H1 (cell line): ENCODE data around the gene TPST2. TPM values are rescaled to one million over a fixed set of nuclear protein-coding genes. Genes with fewer than 3 reads are reported as not detected.

ENCODE experiments used
- CTCF ChIA-PET: fragments of 300-600 bp; sonication (Branson Sonifier 250); formaldehyde crosslinking; loops from one replicate; lab custom pipeline; 2021; ENCODE audit not compliant: partially characterized antibody; lab: Charles Lee
- POLR2A ChIA-PET: fragments of 300-600 bp; sonication (Branson Sonifier 250); formaldehyde crosslinking; loops from one replicate; lab custom pipeline; 2021; ENCODE audit warnings: inconsistent platforms; ENCODE audit not compliant: partially characterized antibody; lab: Charles Lee
- DNase-seq, 2 experiments: peaks; one replicate each; pipeline versions ENCODE4 v3.0.0 to v3.0.0-alpha.2; 2010 to 2022; ENCODE audit warnings: low spot score in 2 of 2, low read depth in 1 of 2, mixed read lengths in 1 of 2
- FAIRE-seq: peaks from 2 replicates; lab custom pipeline; 2011; peaks lifted over from hg19 to GRCh38; lab: Jason Lieb, UNC
- H2AFZ ChIP-seq: 2 replicates; pipeline ENCODE4 v1.8.1; 2012; ENCODE audit warnings: low read length, inconsistent platforms
- H2AK5ac ChIP-seq: 2 replicates; pipeline ENCODE4 v1.6.1; 2013; ENCODE audit warnings: low read depth, low read length
- H2BK120ac ChIP-seq: replicated peaks from 2 replicates; pipeline ENCODE3; 2013; ENCODE audit warnings: low read depth, low read length, inconsistent platforms
- H2BK12ac ChIP-seq: 2 replicates; pipeline ENCODE4 v1.6.1; 2013; ENCODE audit warnings: low read depth, low read length
- H2BK15ac ChIP-seq: 2 replicates; pipeline ENCODE4 v1.6.1; 2013; ENCODE audit warnings: low read length
- H2BK20ac ChIP-seq: 2 replicates; pipeline ENCODE4 v1.6.1; 2013; ENCODE audit warnings: low read length
- H2BK5ac ChIP-seq: 2 replicates; pipeline ENCODE4 v1.6.1; 2013; ENCODE audit warnings: low read depth, low read length
- H3K14ac ChIP-seq: 2 replicates; pipeline ENCODE4 v1.6.1; 2013; ENCODE audit warnings: inconsistent platforms; ENCODE audit not compliant: insufficient read length
- H3K18ac ChIP-seq: 2 replicates; pipeline ENCODE4 v1.6.1; 2013; ENCODE audit warnings: low read length; ENCODE audit errors: extremely low read depth
- H3K23ac ChIP-seq: 2 replicates; pipeline ENCODE4 v1.6.1; 2013; ENCODE audit warnings: inconsistent platforms; ENCODE audit not compliant: insufficient read length
- H3K23me2 ChIP-seq: 2 replicates; pipeline ENCODE4 v1.6.1; 2013; ENCODE audit warnings: low read depth, low read length
- H3K27ac ChIP-seq: 2 replicates; pipeline ENCODE4 v1.6.1; 2011; ENCODE audit warnings: low read depth, low read length, inconsistent platforms
- H3K27me3 ChIP-seq, 4 experiments: replicated peaks in 1 of 4; 1 replicate in 1 of 4; 2 replicates in 3 of 4; pipeline versions ENCODE4 v1.6.1 to v1.8.1; 2011 to 2013; ENCODE audit warnings: low read length in 3 of 4, mild to moderate bottlenecking in 3 of 4, inconsistent platforms in 2 of 4, mixed read lengths in 2 of 4, moderate library complexity in 1 of 4; ENCODE audit not compliant: control insufficient read depth in 3 of 4, insufficient read depth in 3 of 4; ENCODE audit errors: extremely low read depth in 1 of 4
- H3K36me3 ChIP-seq, 4 experiments: 2 replicates each; pipeline versions ENCODE4 v1.6.1 to v1.8.1; 2011 to 2013; ENCODE audit warnings: mild to moderate bottlenecking in 4 of 4, low read length in 3 of 4, moderate library complexity in 2 of 4, control low read depth in 1 of 4, inconsistent platforms in 1 of 4; ENCODE audit not compliant: insufficient read depth in 4 of 4, control insufficient read depth in 2 of 4
- H3K4ac ChIP-seq: replicated peaks from 2 replicates; pipeline ENCODE3; 2013; ENCODE audit warnings: low read length, low read depth, mixed read lengths, inconsistent platforms; ENCODE audit not compliant: insufficient read length
- H3K4me1 ChIP-seq, 4 experiments: replicated peaks in 1 of 4; 1 replicate in 1 of 4; 2 replicates in 3 of 4; pipeline versions ENCODE4 v1.6.1 to v1.8.1; 2011 to 2013; ENCODE audit warnings: low read length in 3 of 4, inconsistent platforms in 2 of 4, mixed read lengths in 1 of 4; ENCODE audit not compliant: insufficient read depth in 4 of 4, control insufficient read depth in 3 of 4
- H3K4me2 ChIP-seq, 2 experiments: 2 replicates each; pipeline versions ENCODE4 v1.6.1 to v1.8.1; 2011 to 2013; ENCODE audit warnings: low read depth in 2 of 2, low read length in 2 of 2, control low read depth in 1 of 2, inconsistent platforms in 1 of 2, mild to moderate bottlenecking in 1 of 2; ENCODE audit not compliant: insufficient read depth in 1 of 2
- H3K4me3 ChIP-seq, 4 experiments: fragments of 200-600, 300-600 bp in 1 of 4; sonication (generic), shearing (Covaris generic), sonication (Bioruptor Twin) in 1 of 4; 2 replicates each; pipeline versions ENCODE4 v1.5.1 to v1.8.1; 2011 to 2016; ENCODE audit warnings: low read length in 4 of 4, low read depth in 3 of 4, control low read depth in 2 of 4, inconsistent platforms in 2 of 4, mild to moderate bottlenecking in 2 of 4, mixed read lengths in 1 of 4, moderate library complexity in 1 of 4; ENCODE audit not compliant: insufficient read depth in 2 of 4; ENCODE audit errors: extremely low read depth in 1 of 4
- H3K56ac ChIP-seq: replicated peaks from 2 replicates; pipeline ENCODE3; 2013; ENCODE audit warnings: low read depth, mild to moderate bottlenecking, mixed read lengths, low read length, inconsistent platforms; ENCODE audit not compliant: insufficient read length
- H3K79me1 ChIP-seq: 2 replicates; pipeline ENCODE4 v1.6.1; 2013; ENCODE audit warnings: low read depth, low read length, control low read depth
- H3K79me2 ChIP-seq, 2 experiments: 2 replicates each; pipeline versions ENCODE4 v1.6.1 to v1.8.1; 2012 to 2013; ENCODE audit warnings: low read length in 2 of 2, mild to moderate bottlenecking in 2 of 2, inconsistent platforms in 1 of 2; ENCODE audit not compliant: insufficient read depth in 2 of 2, control insufficient read depth in 1 of 2
- H3K9ac ChIP-seq, 4 experiments: replicated peaks in 1 of 4; 1 replicate in 1 of 4; 2 replicates in 3 of 4; pipeline versions ENCODE4 v1.6.1 to v1.8.1; 2011 to 2013; ENCODE audit warnings: low read depth in 3 of 4, low read length in 3 of 4, control low read depth in 2 of 4, mild to moderate bottlenecking in 2 of 4, moderate library complexity in 2 of 4, inconsistent platforms in 1 of 4; ENCODE audit errors: extremely low read depth in 1 of 4
- H3K9me3 ChIP-seq, 2 experiments: 2 replicates each; pipeline versions ENCODE4 v1.6.1 to v1.8.1; 2012 to 2013; ENCODE audit warnings: mild to moderate bottlenecking in 2 of 2, moderate library complexity in 2 of 2, control low read depth in 1 of 2, inconsistent platforms in 1 of 2, low read depth in 1 of 2, low read length in 1 of 2, mixed read lengths in 1 of 2; ENCODE audit not compliant: insufficient read depth in 2 of 2
- H4K20me1 ChIP-seq, 2 experiments: replicated peaks in 1 of 2; 2 replicates each; pipeline versions ENCODE3 to v1.8.1; 2011 to 2013; ENCODE audit warnings: inconsistent platforms in 2 of 2, low read length in 2 of 2, mild to moderate bottlenecking in 1 of 2; ENCODE audit not compliant: insufficient read depth in 2 of 2, control insufficient read depth in 1 of 2
- H4K5ac ChIP-seq: 2 replicates; pipeline ENCODE4 v1.6.1; 2013; ENCODE audit warnings: low read length, low read depth, mixed read lengths, inconsistent platforms; ENCODE audit not compliant: insufficient read length
- H4K8ac ChIP-seq: 2 replicates; pipeline ENCODE4 v1.8.0; 2013; ENCODE audit warnings: mild to moderate bottlenecking, moderate library complexity, low read length, inconsistent platforms; ENCODE audit not compliant: insufficient read depth; ENCODE audit errors: extremely low read depth
- H4K91ac ChIP-seq: replicated peaks from 2 replicates; pipeline ENCODE3; 2013; ENCODE audit warnings: low read length, mixed read lengths, inconsistent platforms; ENCODE audit not compliant: insufficient read length
- CTCF ChIP-seq, 3 experiments: IDR thresholded peaks; 1 replicate in 2 of 3; 2 replicates in 1 of 3; pipeline versions ENCODE4 v1.5.1 to v1.6.1; 2011; ENCODE audit warnings: low read length in 3 of 3, mild to moderate bottlenecking in 3 of 3, inconsistent platforms in 2 of 3, low read depth in 1 of 3, moderate library complexity in 1 of 3; ENCODE audit not compliant: insufficient read depth in 1 of 3; ENCODE audit errors: control extremely low read depth in 1 of 3
- EP300 ChIP-seq, 2 experiments: IDR thresholded peaks; 1 replicate in 1 of 2; 2 replicates in 1 of 2; pipeline ENCODE4 v1.6.1; 2011 to 2012; ENCODE audit warnings: low read depth in 2 of 2, low read length in 2 of 2, mild to moderate bottlenecking in 2 of 2, borderline replicate concordance in 1 of 2, inconsistent platforms in 1 of 2, moderate library complexity in 1 of 2
- RNF2 ChIP-seq: fragments of 200-900, 300-1000 bp; sonication (generic); IDR thresholded peaks from 2 replicates; pipeline ENCODE4 v1.7.1; 2016; ENCODE audit warnings: borderline replicate concordance, low read depth, mild to moderate bottlenecking, antibody characterized with exemption, low read length; ENCODE audit not compliant: poor library complexity, severe bottlenecking; ENCODE audit errors: missing control alignments
- RXRA ChIP-seq: IDR thresholded peaks from 2 replicates; pipeline ENCODE4 v1.6.1; 2011; ENCODE audit warnings: low read depth, mild to moderate bottlenecking, low read length, moderate library complexity; ENCODE audit not compliant: insufficient read depth
- SUZ12 ChIP-seq: fragments of 200-600 bp; sonication (generic); IDR thresholded peaks from 2 replicates; pipeline ENCODE4 v1.6.1; 2012; ENCODE audit warnings: mild to moderate bottlenecking, inconsistent platforms, low read length, moderate library complexity, mixed read lengths
- TAF1 ChIP-seq: IDR thresholded peaks from 2 replicates; pipeline ENCODE4 v1.6.1; 2011; ENCODE audit warnings: mild to moderate bottlenecking, low read depth, low read length
- USF2 ChIP-seq: IDR thresholded peaks from 2 replicates; pipeline ENCODE4 v1.6.1; 2011; ENCODE audit warnings: low read length, improper control_type of control experiment
- WGBS, 2 experiments: shearing (Covaris generic) in 1 of 2; methylation state at CpG; one replicate each; pipeline versions ENCODE4 v1.1.6 to v1.1.7; 2013 to 2015; ENCODE audit warnings: low lambda C conversion rate in 2 of 2, mixed read lengths in 2 of 2, inconsistent platforms in 1 of 2, low coverage in 1 of 2, missing lambda C conversion rate in 1 of 2; ENCODE audit not compliant: insufficient replicate concordance in 2 of 2, insufficient coverage in 1 of 2, insufficient read length in 1 of 2; ENCODE audit errors: extremely low coverage in 1 of 2, missing lambda C conversion rate in 1 of 2; 5-methylcytosine and 5-hydroxymethylcytosine counted together
- polyA plus RNA-seq, 7 experiments: library from polyadenylated mRNA; depleted of rRNA in 3 of 7; stranded (reverse) in 5 of 7; unstranded in 2 of 7; fragments of >200 nt in 5 of 7; fragments of 200-250 nt in 2 of 7; gene quantifications; 1 replicate in 5 of 7; 2 replicates in 1 of 7; 4 replicates in 1 of 7; pipeline versions ENCODE4 v1.2.1 to v1.2.3, GENCODE V29; 2011 to 2013; ENCODE audit warnings: missing spikeins in 2 of 7, mixed read lengths in 2 of 7
- total RNA-seq: library from RNA; stranded (reverse); fragmentation: NEBNext Ultra II Directional; extraction: Animal tissue kit (Norgen Biotek cat#: 25700); gene quantifications from 2 replicates; pipeline ENCODE4 v1.2.1, GENCODE V29; 2021

Gene TPST2
- total and polyA plus RNA-seq, 2 of the 8 experiments (the other 6 are each of a cell fraction or from before 2014, with no cell fraction given) = 58.8 to 143 TPM

- no peaks in the 10 kb centered on the region; the same call in 1 of the 2 replicates for H3K23me2 ChIP-seq
- no peak overlapping the region for H4K8ac ChIP-seq
- ChIA-PET CTCF (no interaction called here), POLR2A (interaction anchor here (1.6 kb wide), 1 partner anchor 83 kb away, joined by 3 read pairs; the partner anchor contains the start of gene MIAT)
- H3K14ac ChIP-seq = no peak overlapping the region
- no peak overlapping the region for H2BK15ac ChIP-seq
- H3K23ac ChIP-seq = no peak overlapping the region
- no peak overlapping the region for H3K4me3 ChIP-seq
- DNase-seq (no peak), FAIRE-seq (no peak)
- H2AFZ ChIP-seq = no peak overlapping the region
- H4K20me1 ChIP-seq = peaks cover 4 to 14% of the 10 kb centered on the region in 2 experiments
- H3K4me1 ChIP-seq = peaks cover 3 to 28% (median 5%) of the 10 kb centered on the region in 4 experiments
- no peaks in the 10 kb centered on the region for H3K9me3 ChIP-seq
- peak overlapping the region; percentile 13; the same call in 1 of the 2 replicates for H3K18ac ChIP-seq
- H3K27me3 ChIP-seq = no peaks in the 10 kb centered on the region
- no peak overlapping the region for H4K91ac ChIP-seq
- H3K56ac ChIP-seq = no peak overlapping the region
- H3K27ac ChIP-seq = no peak overlapping the region
- no peak overlapping the region for H2BK120ac ChIP-seq
- H3K79me1 ChIP-seq = peaks cover 33% of the 10 kb centered on the region
- peaks cover 6 to 93% of the 10 kb centered on the region in 2 experiments for H3K79me2 ChIP-seq
- no peak overlapping the region; the same call in 1 of the 2 replicates for H2BK20ac ChIP-seq
- no peak overlapping the region for H4K5ac ChIP-seq
- no peak overlapping the region for H2AK5ac ChIP-seq
- no peak overlapping the region for H3K4me2 ChIP-seq
- H2BK5ac ChIP-seq = 0 out of 2 replicates have a peak overlapping the region, but pooled peaks have one; percentile 1
- WGBS, 2 experiments = 89% methylated on average over 7 of the region's 7 CpGs; no CpG with 5 or more reads in 1 of the 2 experiments
- no peak overlapping the region for H3K4ac ChIP-seq
- no peak overlapping the region for H2BK12ac ChIP-seq
- no peak overlapping the region for H3K9ac ChIP-seq
- H3K36me3 ChIP-seq = peaks cover 0 to 12% (median 0%) of the 10 kb centered on the region in 4 experiments; a peak in 3 of 8 replicates
- TF ChIP-seq RXRA (no peak), EP300 (IDR thresholded peaks at IDR 0.05; ENCODE audit: borderline replicate concordance in 1 of 2, low read depth in 2 of 2, low read length in 2 of 2) (no peak), USF2 (no peak), SUZ12 (no peak), TAF1 (no peak), RNF2 (no peak), CTCF (IDR thresholded peaks at IDR 0.05; ENCODE audit: control extremely low read depth in 1 of 3, insufficient read depth in 1 of 3, low read depth in 1 of 3, low read length in 3 of 3) (no peak)
These were observed 15.8 kb downstream of the TPST2 start for GRCh38 chr22:26574001-26574723.
